ENCODE measurements around the gene PDE4DIP.
"Not testable (repeated sequence)": the region's sequence is repeated elsewhere in the genome, so short reads cannot be mapped to it uniquely, and the experiment has no call there.

DNA sequence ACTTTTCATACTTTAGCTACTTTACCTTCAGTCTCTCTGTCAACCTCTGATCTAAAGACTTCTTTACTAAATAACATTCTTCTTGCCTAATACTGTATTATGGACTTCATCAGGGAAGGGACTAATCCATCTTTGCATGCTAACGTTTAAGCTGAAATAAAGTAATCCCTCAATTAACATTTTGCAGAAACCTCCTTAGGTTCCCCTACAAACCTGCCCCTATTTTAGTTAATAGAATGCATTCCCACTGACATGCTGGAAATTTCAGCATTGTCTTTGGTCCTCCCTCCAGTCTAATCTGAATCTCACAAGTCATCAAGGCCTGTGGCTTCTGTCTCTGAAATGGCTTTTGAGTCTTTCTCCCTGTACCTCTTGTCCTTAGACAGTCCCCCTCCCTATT is 83.4 kb downstream of the PDE4DIP start:
- TF ChIP-seq, protein P1, sequence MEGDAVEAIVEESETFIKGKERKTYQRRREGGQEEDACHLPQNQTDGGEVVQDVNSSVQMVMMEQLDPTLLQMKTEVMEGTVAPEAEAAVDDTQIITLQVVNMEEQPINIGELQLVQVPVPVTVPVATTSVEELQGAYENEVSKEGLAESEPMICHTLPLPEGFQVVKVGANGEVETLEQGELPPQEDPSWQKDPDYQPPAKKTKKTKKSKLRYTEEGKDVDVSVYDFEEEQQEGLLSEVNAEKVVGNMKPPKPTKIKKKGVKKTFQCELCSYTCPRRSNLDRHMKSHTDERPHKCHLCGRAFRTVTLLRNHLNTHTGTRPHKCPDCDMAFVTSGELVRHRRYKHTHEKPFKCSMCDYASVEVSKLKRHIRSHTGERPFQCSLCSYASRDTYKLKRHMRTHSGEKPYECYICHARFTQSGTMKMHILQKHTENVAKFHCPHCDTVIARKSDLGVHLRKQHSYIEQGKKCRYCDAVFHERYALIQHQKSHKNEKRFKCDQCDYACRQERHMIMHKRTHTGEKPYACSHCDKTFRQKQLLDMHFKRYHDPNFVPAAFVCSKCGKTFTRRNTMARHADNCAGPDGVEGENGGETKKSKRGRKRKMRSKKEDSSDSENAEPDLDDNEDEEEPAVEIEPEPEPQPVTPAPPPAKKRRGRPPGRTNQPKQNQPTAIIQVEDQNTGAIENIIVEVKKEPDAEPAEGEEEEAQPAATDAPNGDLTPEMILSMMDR (IDR thresholded peaks at IDR 0.05): not testable (repeated sequence)
- not testable (repeated sequence) for TF ChIP-seq POLR2A (IDR thresholded peaks at IDR 0.05)

Measured in upper lobe of left lung (tissue), 4 donors.